ENCODE results near the gene RHCG.

- TF ChIP-seq CTCF (IDR thresholded peaks at IDR 0.05) (no peak), POLR2A (IDR thresholded peaks at IDR 0.05) (no peak)
Measured at GRCh38 chr15:89479173-89479572, 17.2 kb downstream of the RHCG start.

Data from adrenal gland (tissue), 5 donors.